OCI-LY1 (cell line): Measurements from ENCODE around the gene GIGYF1.

ENCODE experiments used
- EZH2 ChIP-seq: fragments of 200-600 bp; sonication (generic), shearing (Covaris generic); IDR thresholded peaks from 2 replicates; pipeline ENCODE4 v1.8.0; 2017; ENCODE audit warnings: borderline replicate concordance, mixed run types, mild to moderate bottlenecking, antibody characterized with exemption, low read length, moderate library complexity, mixed read lengths
- TF ChIP-seq, protein P1 (sequence below): fragments of 200-600 bp; sonication (generic), shearing (Covaris generic); IDR thresholded peaks from 2 replicates; pipeline ENCODE4 v1.5.1; 2017; ENCODE audit warnings: mild to moderate bottlenecking, antibody characterized with exemption, low read length, moderate library complexity, mixed read lengths

DNA sequence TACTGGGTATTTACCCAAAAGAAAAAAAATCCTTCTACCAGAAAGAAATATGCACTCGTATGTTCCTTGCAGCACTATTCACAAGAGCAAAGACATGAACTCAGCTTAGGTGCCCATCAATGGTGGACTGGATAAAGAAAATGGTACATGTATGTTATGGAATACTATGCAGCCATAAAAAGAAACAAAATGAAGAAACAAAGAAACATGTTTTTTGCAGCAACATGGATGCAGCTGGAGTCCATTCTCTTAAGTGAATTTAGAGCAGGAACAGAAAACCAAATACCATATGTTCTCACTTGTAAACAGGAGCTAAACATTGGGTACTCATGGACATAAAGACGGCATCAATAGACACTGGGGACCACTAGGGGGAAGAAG is 26.0 kb downstream of the GIGYF1 start:
- TF ChIP-seq, protein P1, sequence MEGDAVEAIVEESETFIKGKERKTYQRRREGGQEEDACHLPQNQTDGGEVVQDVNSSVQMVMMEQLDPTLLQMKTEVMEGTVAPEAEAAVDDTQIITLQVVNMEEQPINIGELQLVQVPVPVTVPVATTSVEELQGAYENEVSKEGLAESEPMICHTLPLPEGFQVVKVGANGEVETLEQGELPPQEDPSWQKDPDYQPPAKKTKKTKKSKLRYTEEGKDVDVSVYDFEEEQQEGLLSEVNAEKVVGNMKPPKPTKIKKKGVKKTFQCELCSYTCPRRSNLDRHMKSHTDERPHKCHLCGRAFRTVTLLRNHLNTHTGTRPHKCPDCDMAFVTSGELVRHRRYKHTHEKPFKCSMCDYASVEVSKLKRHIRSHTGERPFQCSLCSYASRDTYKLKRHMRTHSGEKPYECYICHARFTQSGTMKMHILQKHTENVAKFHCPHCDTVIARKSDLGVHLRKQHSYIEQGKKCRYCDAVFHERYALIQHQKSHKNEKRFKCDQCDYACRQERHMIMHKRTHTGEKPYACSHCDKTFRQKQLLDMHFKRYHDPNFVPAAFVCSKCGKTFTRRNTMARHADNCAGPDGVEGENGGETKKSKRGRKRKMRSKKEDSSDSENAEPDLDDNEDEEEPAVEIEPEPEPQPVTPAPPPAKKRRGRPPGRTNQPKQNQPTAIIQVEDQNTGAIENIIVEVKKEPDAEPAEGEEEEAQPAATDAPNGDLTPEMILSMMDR, result no peak
- no peak for TF ChIP-seq EZH2
